Right cardiac atrium (tissue), 5 donors: ENCODE results near the gene BSPRY. TPM values are rescaled to one million over a fixed set of nuclear protein-coding genes. Genes with fewer than 3 reads are reported as not detected.

Experiments used
- ATAC-seq, 2 donors: fragments of 200-7000 bp; cut with Tn5 transposase; one replicate each; pipeline versions ENCODE4 v1.8.0 to v1.9.1; 2020; ENCODE audit warnings: moderate library complexity in 2 of 2, mild to moderate bottlenecking in 1 of 2
- DNase-seq, 3 donors: peaks; one replicate each; pipeline ENCODE4 v3.0.0-alpha.2; 2020
- H3K27ac ChIP-seq: one replicate; pipeline ENCODE4 v1.5.1; 2013; ENCODE audit warnings: mild to moderate bottlenecking, low read length, control low read depth, moderate library complexity
- H3K27me3 ChIP-seq: one replicate; pipeline ENCODE4 v1.6.1; 2013; ENCODE audit not compliant: control insufficient read depth, insufficient read depth
- H3K4me1 ChIP-seq: one replicate; pipeline ENCODE4 v1.6.1; 2013; ENCODE audit warnings: low read length; ENCODE audit not compliant: control insufficient read depth, insufficient read depth
- H3K4me3 ChIP-seq: one replicate; pipeline ENCODE4 v1.5.1; 2013; ENCODE audit warnings: low read length, control low read depth
- H3K9me3 ChIP-seq: one replicate; pipeline ENCODE4 v1.6.1; 2013; ENCODE audit warnings: low read length; ENCODE audit not compliant: control insufficient read depth
- WGBS: extraction: QIAGEN DNeasy Blood & Tissue Kit; methylation state at CpG from one replicate; pipeline ENCODE4 v1.1.7; 2013; 5-methylcytosine and 5-hydroxymethylcytosine counted together
- intact Hi-C, 4 donors: fragments of 100-400 bp; cut with DNase I; formaldehyde crosslinking; loops; one replicate each; pipeline versions ENCODE4 v1.11.0 to v1.14.0; 2022 to 2023
- polyA plus RNA-seq: library from polyadenylated mRNA; stranded (reverse); fragments of 200-250 nt; gene quantifications from one replicate; pipeline ENCODE4 v1.2.3, GENCODE V29; 2013
- total RNA-seq, 4 donors: library from RNA; stranded (reverse); fragmentation: NEBNext Ultra II Directional; extraction: Animal tissue kit (Norgen Biotek cat#: 25700); gene quantifications; one replicate each; pipeline ENCODE4 v1.2.1, GENCODE V29; 2021
- donor health status: healthy with polysubstance abuse.
- donor health status: DM: no; HTN: yes; CAD: no.
- donor health status: DM: no; HTN: no; CAD: no.
- donor health status: DM: no; HTN: yes; CAD: no; lungs with severe emphysema.
- donor health status: DM: yes; HTN: yes; CAD: no.

The BSPRY gene
- total and polyA plus RNA-seq, 5 donors: 0.21 to 2.3 (median 1.4) TPM

DNA sequence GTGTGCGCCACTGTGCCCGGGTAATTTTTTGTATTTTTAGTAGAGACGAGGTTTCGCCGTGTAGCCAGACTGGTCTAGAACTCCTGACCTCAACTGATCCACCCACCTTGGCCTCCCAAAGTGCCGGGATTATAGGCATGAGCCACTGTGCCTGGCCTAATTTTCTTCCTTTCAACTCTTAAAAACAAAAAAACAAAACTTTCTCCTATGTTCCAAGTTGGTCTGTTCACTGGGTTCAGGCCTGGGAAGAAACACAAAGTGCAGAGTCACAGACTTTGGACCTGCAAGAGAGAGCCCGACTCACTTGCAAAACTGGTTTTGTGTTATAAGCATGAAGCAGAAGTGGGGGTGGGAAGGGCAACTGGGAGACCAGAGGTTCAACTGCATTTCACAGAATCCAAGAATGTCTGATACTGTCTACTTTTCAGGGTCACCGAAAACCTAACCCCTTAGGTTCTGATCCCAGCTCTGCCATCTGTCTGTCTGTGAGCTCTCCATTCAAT, 32.6 kb downstream of the BSPRY start:
- 88% methylated on average over 8 of the region's 8 CpGs for WGBS

DNA sequence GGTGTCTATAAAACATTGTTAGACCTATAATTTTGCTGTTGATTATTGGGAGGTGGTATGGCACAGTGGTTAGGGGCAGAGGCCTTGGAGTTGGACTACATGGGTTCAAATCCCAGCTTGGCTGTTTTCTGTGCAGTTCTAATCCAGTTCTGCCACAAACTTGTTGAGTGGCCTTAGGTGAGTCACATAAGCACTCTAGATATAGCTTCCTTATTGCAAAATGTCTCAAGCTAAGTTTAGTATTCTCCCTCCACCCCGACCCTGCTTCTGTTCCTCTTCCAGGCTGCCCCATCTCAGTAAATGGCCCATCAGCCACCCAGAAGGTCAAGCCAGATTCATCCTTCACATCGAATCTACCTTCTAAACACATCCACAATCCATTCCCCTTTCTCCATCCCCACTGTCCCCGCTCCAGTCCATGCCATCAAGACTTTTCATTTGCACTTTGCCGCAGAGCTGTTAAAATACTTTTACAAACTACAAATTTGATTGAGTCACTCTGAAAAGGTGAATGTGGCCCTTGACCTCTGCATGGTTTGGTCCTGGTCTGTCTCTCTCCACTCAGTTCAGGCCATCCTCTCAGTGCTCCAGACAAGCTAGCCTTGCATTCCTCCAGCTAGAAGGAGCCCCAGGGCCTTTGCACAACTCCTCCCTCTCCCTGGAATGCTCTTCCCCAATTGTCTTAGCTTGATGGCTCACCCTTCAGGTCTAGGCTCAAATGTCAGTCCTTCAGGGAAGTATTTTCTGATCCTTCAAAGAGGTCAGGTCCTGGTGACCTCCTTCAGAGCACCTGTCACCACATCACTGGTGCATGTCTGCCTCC, 37.4 kb downstream of the BSPRY start:
- ATAC-seq (no peak), DNase-seq (no peak)
- Histone ChIP-seq H3K27ac (no peak overlapping the region), H3K9me3 (no peaks in the 10 kb centered on the region), H3K4me1 (no peaks in the 10 kb centered on the region), H3K4me3 (no peak overlapping the region), H3K27me3 (no peaks in the 10 kb centered on the region)
- 92% methylated on average over 4 of the region's 4 CpGs for WGBS
- intact Hi-C loops: no loop called here

More for the DNA sequence above, 32.6 kb downstream of the BSPRY start:
- ATAC-seq: no peak
- intact Hi-C loops: no loop called here
- H3K9me3 ChIP-seq: no peaks in the 10 kb centered on the region
- H3K4me1 ChIP-seq: no peaks in the 10 kb centered on the region
- H3K4me3 ChIP-seq: no peak overlapping the region
- H3K27ac ChIP-seq: no peak overlapping the region
- no peak for DNase-seq
- no peaks in the 10 kb centered on the region for H3K27me3 ChIP-seq

DNA sequence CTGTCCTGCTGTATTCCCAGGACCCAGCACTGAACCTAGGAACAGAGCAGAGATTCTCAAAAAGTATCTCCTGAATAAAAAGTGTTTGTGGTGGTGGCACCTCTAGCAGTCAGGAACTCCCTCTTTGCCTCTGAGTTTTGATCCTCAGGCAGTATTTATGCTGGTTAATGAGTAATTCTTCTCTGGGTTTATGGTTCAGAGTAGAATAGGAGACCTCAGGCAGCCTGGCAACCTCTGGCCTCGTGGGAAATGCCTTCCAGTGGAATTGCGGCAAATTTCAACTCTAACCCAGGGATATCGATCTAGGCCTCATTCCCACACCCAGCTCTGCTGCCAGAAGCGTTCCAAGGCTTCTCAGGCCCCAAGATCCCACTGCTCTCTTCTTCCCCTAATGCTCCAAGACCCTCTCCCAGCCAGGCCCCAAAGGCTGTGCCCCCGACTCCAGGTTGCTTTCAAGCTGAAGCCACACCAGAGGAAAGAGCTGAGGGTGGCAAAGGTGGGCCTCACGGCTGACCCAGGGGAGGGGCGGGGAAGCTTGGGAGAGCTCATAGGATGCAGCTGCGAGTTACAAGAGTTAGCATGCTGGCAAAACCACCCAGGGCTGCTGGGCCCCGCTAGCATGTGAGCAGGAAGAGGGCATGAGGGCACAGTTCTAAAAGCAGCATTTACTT, 38.4 kb downstream of the BSPRY start:
- DNase-seq (no peak), ATAC-seq (no peak)
- intact Hi-C loops: no loop called here
- WGBS: 90% methylated on average over 9 of the region's 9 CpGs
- H3K27me3 ChIP-seq: no peaks in the 10 kb centered on the region
- no peaks in the 10 kb centered on the region for H3K9me3 ChIP-seq
- H3K27ac ChIP-seq: no peak overlapping the region
- no peak overlapping the region for H3K4me3 ChIP-seq
- H3K4me1 ChIP-seq: no peaks in the 10 kb centered on the region

DNA sequence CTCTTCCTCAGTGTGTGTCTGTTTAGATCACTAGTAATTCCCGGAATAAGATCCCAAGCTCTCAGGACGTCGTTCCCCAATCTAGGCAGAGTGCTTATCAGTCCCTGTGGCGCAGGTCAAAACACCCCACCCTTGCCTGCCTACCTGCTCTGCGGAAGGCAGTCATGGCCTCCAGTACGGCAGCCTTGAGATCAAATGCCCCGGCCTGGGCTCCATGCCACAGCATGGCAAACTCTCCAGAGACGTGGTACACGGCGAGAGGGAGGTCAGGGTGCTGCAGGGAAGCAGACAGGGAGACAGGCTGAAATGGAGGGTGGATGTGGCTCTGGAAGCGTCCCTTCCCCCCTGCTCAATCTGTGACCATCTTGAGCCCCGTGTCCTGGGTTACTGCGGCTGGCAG, 39.5 kb downstream of the BSPRY start:
- H3K4me1 ChIP-seq: no peaks in the 10 kb centered on the region
- H3K4me3 ChIP-seq: no peak overlapping the region
- no peaks in the 10 kb centered on the region for H3K27me3 ChIP-seq
- H3K9me3 ChIP-seq: no peaks in the 10 kb centered on the region
- H3K27ac ChIP-seq: no peak overlapping the region
- no peak for ATAC-seq
- 92% methylated on average over 13 of the region's 13 CpGs for WGBS
- intact Hi-C loops: no loop called here
- no peak for DNase-seq

DNA sequence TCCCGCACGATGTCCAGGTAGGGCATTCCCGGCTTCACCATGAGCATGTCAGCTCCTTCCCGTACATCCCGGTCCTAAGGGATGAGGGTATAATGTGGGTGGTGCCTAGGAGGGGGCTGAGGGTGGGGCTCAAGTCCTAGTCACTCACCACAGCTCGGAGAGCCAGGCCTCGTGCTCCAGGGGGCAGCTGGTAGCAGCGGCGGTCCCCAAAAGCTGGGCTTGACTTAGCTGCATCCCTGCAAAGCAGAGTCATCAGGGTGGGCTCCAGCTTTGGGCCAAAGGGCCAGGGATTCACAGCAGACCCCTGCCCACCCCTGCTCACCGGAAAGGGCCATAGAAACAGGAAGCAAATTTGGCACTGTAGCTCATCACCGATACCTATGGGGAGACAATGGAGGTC, 40.1 kb downstream of the BSPRY start:
- H3K27ac ChIP-seq: no peak overlapping the region
- no peaks in the 10 kb centered on the region for H3K27me3 ChIP-seq
- DNase-seq (no peak), ATAC-seq (no peak)
- H3K4me3 ChIP-seq: no peak overlapping the region
- no peaks in the 10 kb centered on the region for H3K9me3 ChIP-seq
- H3K4me1 ChIP-seq: no peaks in the 10 kb centered on the region
- intact Hi-C loops: no loop called here
- WGBS: 94% methylated on average over 11 of the region's 11 CpGs

DNA sequence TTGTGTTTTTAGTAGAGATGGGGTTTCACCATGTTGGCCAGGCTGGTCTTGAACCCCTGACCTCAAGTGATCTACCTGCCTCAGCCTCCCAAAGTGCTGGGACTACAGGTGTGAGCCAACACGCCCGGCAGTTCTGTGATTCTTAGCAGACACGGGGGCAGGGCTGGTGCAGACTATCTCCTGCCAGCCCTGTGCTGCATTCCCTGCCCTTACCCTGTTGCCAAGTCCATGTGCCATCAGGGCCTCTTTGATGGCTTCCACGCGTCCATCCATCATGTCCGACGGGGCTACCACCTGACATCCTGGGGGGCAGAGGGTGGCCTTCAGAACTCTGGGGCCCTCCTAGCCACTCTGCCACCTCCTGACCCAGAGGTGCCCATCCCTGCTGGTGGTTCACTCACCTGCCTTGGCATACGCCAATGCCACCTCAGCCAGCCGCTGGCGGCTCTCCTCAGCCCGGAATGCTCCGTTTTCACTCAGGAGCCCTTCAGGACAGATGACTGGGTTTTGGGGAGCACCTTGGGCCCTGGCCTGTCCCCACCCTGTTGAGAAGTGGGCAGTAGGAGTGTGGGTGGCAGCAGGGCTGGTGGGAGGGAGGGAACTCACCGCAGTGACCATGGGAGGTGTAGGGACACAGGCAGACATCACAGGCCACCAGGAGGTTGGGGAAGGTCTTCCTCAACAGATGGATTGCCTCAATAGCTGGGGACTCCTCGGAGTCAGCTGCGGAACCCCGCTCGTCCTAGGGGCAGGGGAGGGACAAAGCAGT, 41.0 kb downstream of the BSPRY start:
- DNase-seq: no peak
- Histone ChIP-seq H3K4me3 (no peak overlapping the region), H3K27me3 (no peaks in the 10 kb centered on the region), H3K4me1 (no peaks in the 10 kb centered on the region), H3K27ac (no peak overlapping the region), H3K9me3 (no peaks in the 10 kb centered on the region)
- 96% methylated on average over 17 of the region's 17 CpGs for WGBS
- no peak for ATAC-seq
- intact Hi-C loops: loop anchor here in 1 of 4 donors (10.0 kb wide), 1 partner anchor 76 kb away; no protein-coding TSS in a partner anchor

DNA sequence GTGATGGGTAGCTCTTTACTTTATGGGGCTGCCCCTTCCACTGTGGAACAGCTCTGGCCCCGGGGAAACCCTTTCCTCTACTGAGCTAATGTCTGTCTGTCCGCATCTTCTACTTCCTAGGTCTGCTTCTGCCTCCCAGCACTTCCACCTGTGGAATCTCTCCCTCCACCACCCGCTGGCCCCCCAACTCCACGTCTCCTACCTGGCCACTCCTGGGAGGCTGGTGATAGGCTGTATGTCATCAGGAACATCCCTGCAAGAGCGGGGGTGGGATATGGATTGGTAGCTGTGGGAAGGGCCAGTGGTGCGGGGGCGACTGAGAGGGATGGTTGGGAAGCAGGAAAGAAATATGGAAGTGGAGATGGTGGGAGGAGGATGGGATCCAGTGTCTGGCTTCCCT, 42.6 kb downstream of the BSPRY start:
- DNase-seq (no peak), ATAC-seq (no peak)
- intact Hi-C loops: loop anchor here in 1 of 4 donors (10.0 kb wide), 1 partner anchor 77 kb away; no protein-coding TSS in a partner anchor
- no peak overlapping the region for H3K4me3 ChIP-seq
- no peaks in the 10 kb centered on the region for H3K9me3 ChIP-seq
- H3K27ac ChIP-seq: no peak overlapping the region
- H3K27me3 ChIP-seq: no peaks in the 10 kb centered on the region
- no peaks in the 10 kb centered on the region for H3K4me1 ChIP-seq
- 94% methylated on average over 7 of the region's 7 CpGs for WGBS

DNA sequence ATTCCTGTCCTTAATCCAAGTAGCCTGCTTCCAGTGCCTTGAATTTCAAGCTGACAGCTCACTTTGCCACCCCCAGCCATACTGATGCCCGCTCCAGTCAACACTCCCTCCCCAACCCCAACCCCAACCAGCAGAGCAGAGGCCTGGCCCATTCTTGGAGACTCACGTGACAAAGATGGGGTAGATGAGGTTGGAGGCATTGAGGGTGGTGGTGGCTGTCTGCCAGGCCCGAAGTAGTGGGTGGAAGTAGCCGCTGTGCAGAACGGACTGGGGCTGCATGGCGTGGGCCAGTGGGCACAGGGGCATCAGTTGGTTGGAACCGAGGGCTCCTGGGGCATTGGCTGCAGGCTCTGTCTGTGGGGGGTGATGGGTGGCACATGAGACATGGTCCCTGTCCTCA, 43.9 kb downstream of the BSPRY start:
- no peak overlapping the region for H3K4me3 ChIP-seq
- no peaks in the 10 kb centered on the region for H3K9me3 ChIP-seq
- intact Hi-C loops: loop anchor here in 1 of 4 donors (10.0 kb wide), 1 partner anchor 78 kb away; no protein-coding TSS in a partner anchor
- peaks cover 1% of the 10 kb centered on the region for H3K4me1 ChIP-seq
- H3K27me3 ChIP-seq: no peaks in the 10 kb centered on the region
- WGBS: 95% methylated on average over 7 of the region's 7 CpGs
- ATAC-seq (no peak), DNase-seq (no peak)
- H3K27ac ChIP-seq: no peak overlapping the region

DNA sequence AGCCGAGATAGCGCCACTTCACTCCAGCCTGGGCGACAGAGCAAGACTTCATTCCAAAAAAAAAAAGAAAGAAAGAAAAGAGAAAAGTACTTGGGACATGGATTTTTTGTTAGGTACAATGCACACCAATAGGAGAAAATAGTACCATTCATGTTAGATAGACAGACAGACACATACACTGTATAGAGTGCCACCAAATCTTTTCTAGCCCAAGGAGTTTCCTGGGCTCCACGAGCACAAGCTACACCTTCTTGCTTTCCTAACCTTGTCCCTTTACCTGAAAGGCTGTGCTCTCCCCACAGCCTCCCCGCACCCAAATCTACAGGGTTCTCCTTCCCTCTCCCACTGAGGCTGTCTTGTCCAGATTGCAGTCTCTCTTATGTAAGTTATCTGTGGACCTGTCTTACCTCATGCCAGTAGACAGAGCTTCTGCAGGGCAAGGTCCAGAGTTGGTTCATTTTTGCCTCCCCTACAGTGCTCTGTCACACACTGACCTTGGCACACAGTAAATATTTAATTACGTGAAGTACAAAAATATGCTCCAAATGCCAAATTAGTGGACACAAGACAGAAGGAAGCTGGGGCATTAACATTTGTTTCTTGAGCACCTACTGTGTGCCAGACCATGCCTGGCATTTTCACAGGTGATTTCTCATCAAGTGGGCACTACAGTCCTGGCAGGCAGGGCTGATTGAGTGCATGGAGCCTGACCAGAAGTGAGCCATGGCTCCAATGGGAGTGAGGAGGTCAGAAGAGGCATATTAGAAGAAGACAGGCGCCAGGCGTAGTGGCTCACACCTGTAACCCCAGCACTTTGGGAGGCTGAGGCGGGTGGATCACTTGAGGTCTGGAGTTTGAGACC, 45.9 kb downstream of the BSPRY start:
- intact Hi-C loops: loop anchor here in 1 of 4 donors (10.0 kb wide), 1 partner anchor 80 kb away; no protein-coding TSS in a partner anchor
- WGBS: 97% methylated on average over 9 of the region's 9 CpGs
- no peak for ATAC-seq

DNA sequence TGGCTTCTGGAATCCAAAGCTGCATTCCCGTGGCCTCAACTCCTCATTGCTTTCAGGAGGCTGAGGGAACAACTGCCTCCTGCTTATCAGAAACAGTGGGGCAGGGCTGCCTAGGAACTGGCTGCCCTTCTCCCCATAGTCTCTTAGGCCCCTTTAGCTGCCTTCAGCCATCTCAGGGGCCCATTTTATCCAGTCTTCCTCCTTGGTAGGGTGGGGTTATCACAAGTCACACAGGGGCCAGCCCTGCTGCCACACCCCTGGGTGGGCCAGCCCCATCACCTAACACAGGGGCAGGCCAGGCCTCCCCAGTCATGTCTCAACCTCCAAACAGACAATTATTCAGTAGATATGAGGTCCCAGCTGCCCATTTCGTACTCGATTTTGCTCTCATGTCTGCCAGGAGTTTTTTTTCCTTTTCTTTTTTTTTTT, 47.9 kb downstream of the BSPRY start:
- Histone ChIP-seq H3K4me1 (peaks cover 6% of the 10 kb centered on the region), H3K4me3 (no peak overlapping the region), H3K27ac (no peak overlapping the region), H3K27me3 (no peaks in the 10 kb centered on the region), H3K9me3 (no peaks in the 10 kb centered on the region)
- no peak for ATAC-seq
- WGBS: 64% methylated on average over 3 of the region's 3 CpGs
- no peak for DNase-seq
- intact Hi-C loops: loop anchor here in 1 of 4 donors (10.0 kb wide), 1 partner anchor 82 kb away; no protein-coding TSS in a partner anchor

More for the DNA sequence above, 45.9 kb downstream of the BSPRY start:
- H3K9me3 ChIP-seq: no peaks in the 10 kb centered on the region
- DNase-seq: no peak
- peaks cover 6% of the 10 kb centered on the region for H3K4me1 ChIP-seq
- H3K27ac ChIP-seq: no peak overlapping the region
- no peak overlapping the region for H3K4me3 ChIP-seq
- no peaks in the 10 kb centered on the region for H3K27me3 ChIP-seq
